K562 (cell line): Measurements from ENCODE around the gene NFKBIB. TPM values are rescaled to one million over a fixed set of nuclear protein-coding genes. Genes with fewer than 3 reads are reported as not detected.

Experiments
- ATF3 ChIP-seq, 2 experiments: fragments of 450-650 bp in 1 of 2; sonication (generic) in 1 of 2; formaldehyde crosslinking in 1 of 2; IDR thresholded peaks in 1 of 2; conservative IDR thresholded peaks in 1 of 2; 2 replicates each; pipeline versions ENCODE4 v1.6.1 to v1.8.1; 2016 to 2023; ENCODE audit warnings: mild to moderate bottlenecking in 2 of 2, moderate library complexity in 2 of 2, inconsistent platforms in 1 of 2, missing genetic modification reagents in 1 of 2
- ERF ChIP-seq: fragments of 450-650 bp; formaldehyde crosslinking; IDR thresholded peaks from 2 replicates; pipeline ENCODE4 v1.4.0; 2020; ENCODE audit warnings: mild to moderate bottlenecking, mixed read lengths
- FOXJ2 ChIP-seq: fragments of 200-800 bp; sonication (Bioruptor generic); IDR thresholded peaks from 2 replicates; pipeline ENCODE4 v1.6.1; 2016; ENCODE audit warnings: missing genetic modification characterization, missing compliant biosample characterization
- FOXO4 ChIP-seq: fragments of 450-650 bp; formaldehyde crosslinking; IDR thresholded peaks from 2 replicates; pipeline ENCODE4 v1.4.0; 2020; ENCODE audit warnings: mild to moderate bottlenecking, moderate library complexity
- HOXB6 ChIP-seq: fragments of 250-450 bp; sonication (Bioruptor Pico); IDR thresholded peaks from 2 replicates; pipeline ENCODE4 v1.5.1; 2022; ENCODE audit warnings: mild to moderate bottlenecking, borderline replicate concordance
- MEIS2 ChIP-seq: fragments of 450-650 bp; IDR thresholded peaks from 2 replicates; pipeline ENCODE4 v1.6.1; 2014; ENCODE audit warnings: mild to moderate bottlenecking; ENCODE audit not compliant: partially characterized antibody
- MYC ChIP-seq, 2 experiments: fragments of 250-450 bp in 1 of 2; sonication (Bioruptor Pico) in 1 of 2; IDR thresholded peaks; 2 replicates each; pipeline versions ENCODE4 v1.5.1 to v1.6.1; 2012 to 2021; ENCODE audit warnings: low read depth in 2 of 2, borderline replicate concordance in 1 of 2, improper control_type of control experiment in 1 of 2, low read length in 1 of 2, mild to moderate bottlenecking in 1 of 2, moderate library complexity in 1 of 2
- NR2C1 ChIP-seq, 2 experiments: fragments of 450-650 bp; IDR thresholded peaks; 2 replicates each; pipeline ENCODE4 v1.6.1; 2017; ENCODE audit warnings: mild to moderate bottlenecking in 2 of 2, antibody characterized with exemption in 1 of 2, inconsistent platforms in 1 of 2, missing compliant biosample characterization in 1 of 2, missing genetic modification characterization in 1 of 2
- POLR2A ChIP-seq: fragments of 450-650 bp; conservative IDR thresholded peaks from 2 replicates; pipeline ENCODE4 v1.6.1; 2016
- RERE ChIP-seq: sonication (generic); formaldehyde crosslinking; IDR thresholded peaks from 2 replicates; pipeline ENCODE4 v1.8.0; 2023; ENCODE audit warnings: missing genetic modification reagents, mild to moderate bottlenecking, borderline replicate concordance
- TCF3 ChIP-seq: sonication (generic); formaldehyde crosslinking; IDR thresholded peaks from 2 replicates; pipeline ENCODE4 v1.4.0; 2020; ENCODE audit warnings: mild to moderate bottlenecking, missing genetic modification reagents
- ZNF518B ChIP-seq: fragments of 250-450 bp; sonication (Bioruptor Pico); IDR thresholded peaks from 2 replicates; pipeline ENCODE4 v1.5.0; 2021; ENCODE audit warnings: mild to moderate bottlenecking, moderate library complexity
- polyA plus RNA-seq, 8 experiments: library from polyadenylated mRNA; depleted of rRNA in 4 of 8; stranded (reverse) in 5 of 8; unstranded in 3 of 8; fragments of >200 nt; fragmentation: Nextera tagmentation in 2 of 8; fragmentation: Illumina TruSeq in 1 of 8; extraction: Ambion mirVana in 2 of 8; extraction: Trizol in 1 of 8; gene quantifications; 2 replicates each; pipeline versions ENCODE4 v1.2.1 to v1.2.3, GENCODE V29; 2011 to 2014; ENCODE audit warnings: inconsistent platforms in 1 of 8, missing spikeins in 1 of 8
- total RNA-seq, 7 experiments: library from RNA; depleted of rRNA in 6 of 7; stranded (reverse); fragments of >200 nt in 6 of 7; fragmentation: Illumina TruSeq in 2 of 7; extraction: Trizol in 2 of 7; gene quantifications; 2 replicates each; pipeline versions ENCODE4 v1.2.1 to v1.2.3, GENCODE V29; 2011 to 2021; ENCODE audit warnings: low replicate concordance in 1 of 7

The NFKBIB gene
- total and polyA plus RNA-seq, 9 of the 15 experiments (the other 6 are each of a cell fraction or from before 2014, with no cell fraction given) = 1.5 to 44.9 (median 10.4) TPM

GRCh38 chr19:38929929-38930775 is 30.4 kb downstream of the NFKBIB start, which contains the start of gene SARS2 (continued):
- TF ChIP-seq ZNF518B (CRISPR knock-in tag) = no peak
- TF ChIP-seq ATF3 (IDR thresholded peaks at IDR 0.05) = no peak
- TF ChIP-seq ATF3 (CRISPR knock-in tag; conservative IDR thresholded peaks at IDR 0.05) = 0 out of 2 replicates have a peak, but pooled peaks have one; percentile 46
- no peak for TF ChIP-seq HOXB6 (CRISPR knock-in tag)
- TF ChIP-seq NR2C1 (IDR thresholded peaks at IDR 0.05) = 0 out of 2 replicates have a peak, but pooled peaks have one; percentile 46
- 0 out of 2 replicates have a peak, but pooled peaks have one; percentile 12 for TF ChIP-seq NR2C1 (tag; IDR thresholded peaks at IDR 0.05)
- no peak for TF ChIP-seq FOXJ2 (tag)
- no peak for TF ChIP-seq TCF3 (CRISPR knock-in tag)
- TF ChIP-seq RERE (CRISPR knock-in tag) = no peak
- peak; percentile 85 for TF ChIP-seq MYC (IDR thresholded peaks at IDR 0.05; ENCODE audit: low read depth, low read length)
- TF ChIP-seq MYC (CRISPR knock-in tag; IDR thresholded peaks at IDR 0.05; ENCODE audit: borderline replicate concordance, low read depth) = no peak
- no peak for TF ChIP-seq ERF (CRISPR knock-in tag)
- peak; percentile 85 for TF ChIP-seq MEIS2
- TF ChIP-seq POLR2A = peak; percentile 96
- TF ChIP-seq FOXO4 (CRISPR knock-in tag) = no peak
